ENCODE data around the gene PLP2. TPM values are rescaled to one million over a fixed set of nuclear protein-coding genes. Genes with fewer than 3 reads are reported as not detected.
"Not testable (repeated sequence)": the region's sequence is repeated elsewhere in the genome, so short reads cannot be mapped to it uniquely, and the experiment has no call there.

Gene PLP2
- total RNA-seq, 1 donor from 2014 or later: 37.8 TPM

DNA sequence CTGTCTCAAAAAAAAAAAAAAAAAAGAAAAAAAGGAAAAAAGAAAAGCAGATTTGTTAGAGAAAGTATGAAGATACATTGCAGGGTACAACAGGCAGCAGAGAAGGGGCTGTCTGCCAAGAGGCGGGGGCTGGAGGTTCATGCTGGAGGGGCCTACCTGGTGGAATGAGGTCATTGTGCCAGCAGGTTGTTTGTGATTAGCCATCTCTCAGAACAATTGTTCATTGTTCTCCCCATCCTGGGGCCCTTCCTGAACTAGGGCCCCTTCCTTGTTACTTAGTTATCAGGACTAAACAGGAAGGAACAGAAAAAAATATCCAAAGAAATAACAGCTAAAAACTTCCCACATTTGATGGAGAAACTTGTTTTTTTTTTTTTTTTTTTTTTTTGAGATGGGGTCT lies 34.2 kb upstream of the PLP2 start:
- DNase-seq (ENCODE audit: low spot score in 2 of 2, unreplicated experiment in 2 of 2): no peak
- Mint-ChIP-seq H3K9me3 (peaks cover 35% of the 10 kb centered on the region), H3K4me1 (no peaks in the 10 kb centered on the region), H3K4me3 (no peak overlapping the region), H3K36me3 (peaks cover 31% of the 10 kb centered on the region), H3K27ac (no peak overlapping the region), H3K27me3 (ENCODE audit: low read depth) (no peaks in the 10 kb centered on the region)
- TF ChIP-seq, protein P1, sequence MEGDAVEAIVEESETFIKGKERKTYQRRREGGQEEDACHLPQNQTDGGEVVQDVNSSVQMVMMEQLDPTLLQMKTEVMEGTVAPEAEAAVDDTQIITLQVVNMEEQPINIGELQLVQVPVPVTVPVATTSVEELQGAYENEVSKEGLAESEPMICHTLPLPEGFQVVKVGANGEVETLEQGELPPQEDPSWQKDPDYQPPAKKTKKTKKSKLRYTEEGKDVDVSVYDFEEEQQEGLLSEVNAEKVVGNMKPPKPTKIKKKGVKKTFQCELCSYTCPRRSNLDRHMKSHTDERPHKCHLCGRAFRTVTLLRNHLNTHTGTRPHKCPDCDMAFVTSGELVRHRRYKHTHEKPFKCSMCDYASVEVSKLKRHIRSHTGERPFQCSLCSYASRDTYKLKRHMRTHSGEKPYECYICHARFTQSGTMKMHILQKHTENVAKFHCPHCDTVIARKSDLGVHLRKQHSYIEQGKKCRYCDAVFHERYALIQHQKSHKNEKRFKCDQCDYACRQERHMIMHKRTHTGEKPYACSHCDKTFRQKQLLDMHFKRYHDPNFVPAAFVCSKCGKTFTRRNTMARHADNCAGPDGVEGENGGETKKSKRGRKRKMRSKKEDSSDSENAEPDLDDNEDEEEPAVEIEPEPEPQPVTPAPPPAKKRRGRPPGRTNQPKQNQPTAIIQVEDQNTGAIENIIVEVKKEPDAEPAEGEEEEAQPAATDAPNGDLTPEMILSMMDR (IDR thresholded peaks at IDR 0.05; ENCODE audit: unreplicated experiment): no peak

DNA sequence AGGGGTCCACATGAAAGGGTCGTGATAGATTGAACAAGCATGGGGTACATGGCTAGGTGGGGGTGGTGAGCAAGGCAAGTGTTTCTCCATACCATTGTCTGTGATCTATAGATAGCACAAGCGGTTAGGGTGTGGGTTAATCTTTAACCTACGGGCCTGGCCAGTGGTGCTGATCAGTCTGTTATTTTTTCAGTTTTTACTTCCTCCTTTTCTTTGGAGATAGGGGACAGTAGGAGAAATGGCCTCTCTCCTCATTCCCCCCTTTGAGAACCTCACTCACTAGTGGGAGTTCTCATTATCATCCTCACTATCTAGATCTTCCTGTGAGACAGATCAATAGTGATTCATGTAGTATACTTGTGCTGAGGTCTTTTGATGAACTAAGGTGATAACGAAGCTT lies 32.0 kb upstream of the PLP2 start:
- Mint-ChIP-seq H3K27me3 (ENCODE audit: low read depth) (no peaks in the 10 kb centered on the region), H3K4me1 (no peaks in the 10 kb centered on the region), H3K36me3 (peaks cover 36% of the 10 kb centered on the region), H3K4me3 (no peak overlapping the region), H3K9me3 (peaks cover 43% of the 10 kb centered on the region), H3K27ac (no peak overlapping the region)
- no peak for DNase-seq (ENCODE audit: low spot score in 2 of 2, unreplicated experiment in 2 of 2)
- TF ChIP-seq, protein P1 (IDR thresholded peaks at IDR 0.05; ENCODE audit: unreplicated experiment): no peak

DNA sequence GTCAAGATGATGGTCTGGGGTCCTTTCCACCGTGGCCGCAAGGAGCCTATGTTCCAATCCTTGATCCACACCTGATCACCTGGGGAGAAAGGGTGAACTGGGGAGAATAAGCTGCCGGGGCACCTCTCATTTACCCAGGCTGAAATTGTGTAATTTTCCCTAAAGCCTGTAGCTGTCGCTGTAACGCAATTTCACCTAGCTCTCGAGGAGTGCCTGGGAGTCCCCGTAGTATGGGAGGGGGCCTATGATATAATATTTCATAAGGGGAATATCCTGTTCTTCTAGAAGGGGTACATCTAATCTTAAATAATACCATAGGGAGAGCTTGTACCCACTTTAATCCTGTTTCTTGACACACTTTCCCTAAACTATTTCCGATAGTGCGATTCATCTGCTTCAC lies 29.4 kb upstream of the PLP2 start:
- not testable (repeated sequence) for H3K27ac Mint-ChIP-seq; DNase-seq (ENCODE audit: low spot score in 2 of 2, unreplicated experiment in 2 of 2); H3K27me3 Mint-ChIP-seq (ENCODE audit: low read depth); H3K4me3 Mint-ChIP-seq; H3K4me1 Mint-ChIP-seq
- H3K9me3 Mint-ChIP-seq: peaks cover 38% of the 10 kb centered on the region
- H3K36me3 Mint-ChIP-seq: peaks cover 31% of the 10 kb centered on the region

DNA sequence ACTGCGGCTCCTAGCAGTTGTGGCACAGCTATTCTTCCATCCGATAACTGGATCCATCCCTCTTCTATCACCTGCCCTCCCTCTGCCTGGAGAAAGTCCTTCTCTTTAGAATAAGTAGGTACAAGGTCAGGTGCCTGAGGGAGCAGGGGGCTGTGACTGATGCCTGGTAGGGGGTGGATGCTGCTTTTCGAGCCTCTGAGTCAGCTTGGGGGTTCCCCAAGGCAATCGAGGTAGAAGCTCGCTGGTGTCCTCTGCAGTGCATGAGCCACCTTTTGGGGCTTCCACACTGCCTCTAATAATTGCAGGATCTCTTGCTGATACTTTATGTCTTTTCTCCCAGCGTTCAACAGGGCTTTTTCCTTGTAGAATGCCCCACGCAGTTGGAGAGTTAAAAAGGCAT lies 28.5 kb upstream of the PLP2 start:
- not testable (repeated sequence) for H3K4me3 Mint-ChIP-seq; DNase-seq (ENCODE audit: low spot score in 2 of 2, unreplicated experiment in 2 of 2); H3K4me1 Mint-ChIP-seq; H3K27me3 Mint-ChIP-seq (ENCODE audit: low read depth); H3K27ac Mint-ChIP-seq
- Mint-ChIP-seq H3K9me3 (peaks cover 41% of the 10 kb centered on the region), H3K36me3 (peaks cover 34% of the 10 kb centered on the region)

DNA sequence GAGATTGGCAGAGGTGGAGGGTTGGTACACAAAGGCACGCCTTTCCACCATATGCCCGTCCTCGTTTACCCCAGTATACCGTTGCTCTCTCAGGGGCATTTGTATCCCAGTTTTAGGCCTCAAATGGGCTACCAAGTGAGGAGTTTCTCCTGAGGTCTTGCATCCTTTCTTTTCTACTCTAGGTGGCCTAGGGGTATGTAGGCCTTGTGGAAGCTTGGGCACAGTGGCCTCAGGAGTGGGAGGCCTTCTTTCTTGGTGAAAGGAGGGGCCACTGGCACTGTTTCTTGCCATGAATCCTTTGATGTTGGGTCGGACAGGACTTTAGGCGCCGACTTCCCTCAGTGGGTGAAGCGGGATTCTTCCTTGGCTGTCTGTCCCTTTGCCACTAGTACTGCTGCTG lies 24.4 kb upstream of the PLP2 start:
- Mint-ChIP-seq H3K27ac (no peak overlapping the region), H3K4me3 (no peak overlapping the region), H3K27me3 (ENCODE audit: low read depth) (no peaks in the 10 kb centered on the region), H3K4me1 (no peaks in the 10 kb centered on the region), H3K9me3 (peaks cover 29% of the 10 kb centered on the region), H3K36me3 (peaks cover 16% of the 10 kb centered on the region)
- no peak for DNase-seq (ENCODE audit: low spot score in 2 of 2, unreplicated experiment in 2 of 2)
- TF ChIP-seq, protein P1 (IDR thresholded peaks at IDR 0.05; ENCODE audit: unreplicated experiment): no peak

DNA sequence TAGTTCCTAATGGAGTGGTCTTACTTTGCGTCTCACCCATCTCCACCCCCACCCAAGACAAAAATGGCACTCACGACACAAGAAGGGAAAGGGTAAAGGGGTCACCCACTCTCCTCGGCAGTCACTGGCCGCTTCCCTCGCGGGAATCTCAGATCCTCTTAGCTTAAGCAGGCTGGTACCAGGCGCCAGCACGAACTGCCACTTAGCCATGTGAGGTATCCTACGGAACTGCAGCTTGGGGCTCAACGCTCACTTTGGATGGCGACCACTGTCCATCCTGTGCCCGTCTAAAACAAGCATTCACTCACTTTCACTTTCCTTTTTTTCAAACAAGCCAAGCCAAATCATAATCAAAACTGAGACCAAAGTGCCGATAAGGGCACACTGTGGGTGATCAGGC lies 23.8 kb upstream of the PLP2 start:
- Mint-ChIP-seq H3K4me1 (no peaks in the 10 kb centered on the region), H3K9me3 (peaks cover 27% of the 10 kb centered on the region), H3K27me3 (ENCODE audit: low read depth) (no peaks in the 10 kb centered on the region), H3K4me3 (no peak overlapping the region), H3K36me3 (peaks cover 16% of the 10 kb centered on the region), H3K27ac (no peak overlapping the region)
- TF ChIP-seq, protein P1 (IDR thresholded peaks at IDR 0.05; ENCODE audit: unreplicated experiment): no peak
- DNase-seq (ENCODE audit: low spot score in 2 of 2, unreplicated experiment in 2 of 2): no peak

DNA sequence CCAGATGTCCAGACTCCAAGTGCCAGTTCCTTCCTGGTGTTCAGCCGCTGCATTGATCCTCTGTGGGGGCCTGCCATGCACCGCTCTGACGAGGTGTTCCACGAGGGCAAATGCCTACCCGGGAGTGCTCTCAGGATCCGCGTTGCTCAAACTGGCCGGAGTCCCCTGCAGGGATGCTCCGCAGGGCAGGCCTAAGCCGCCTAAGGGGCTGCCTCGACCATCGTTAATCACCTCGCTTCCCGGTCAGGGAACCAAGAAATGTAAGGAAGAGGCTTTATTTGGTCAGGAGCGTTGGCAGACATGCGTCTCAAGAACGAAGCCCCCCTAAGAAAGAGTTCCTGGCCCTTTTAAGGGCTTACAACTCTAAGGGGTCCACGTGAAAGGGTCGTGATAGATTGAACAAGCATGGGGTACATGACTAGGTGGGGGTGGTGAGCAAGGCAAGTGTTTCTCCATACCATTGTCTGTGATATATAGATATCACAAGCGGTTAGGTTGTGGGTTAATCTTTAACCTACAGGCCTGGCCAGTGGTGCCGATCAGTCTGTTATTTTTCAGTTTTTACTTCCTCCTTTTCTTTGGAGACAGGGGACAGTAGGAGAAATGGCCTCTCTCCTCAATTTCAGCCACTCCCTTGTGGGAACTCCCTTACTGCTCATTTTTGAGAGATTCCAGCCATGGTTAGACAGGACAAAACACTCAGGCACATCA lies 23.2 kb upstream of the PLP2 start:
- H3K4me3 Mint-ChIP-seq; DNase-seq (ENCODE audit: low spot score in 2 of 2, unreplicated experiment in 2 of 2); H3K4me1 Mint-ChIP-seq; H3K27me3 Mint-ChIP-seq (ENCODE audit: low read depth); H3K27ac Mint-ChIP-seq: not testable (repeated sequence)
- Mint-ChIP-seq H3K36me3 (peaks cover 14% of the 10 kb centered on the region), H3K9me3 (peaks cover 25% of the 10 kb centered on the region)

DNA sequence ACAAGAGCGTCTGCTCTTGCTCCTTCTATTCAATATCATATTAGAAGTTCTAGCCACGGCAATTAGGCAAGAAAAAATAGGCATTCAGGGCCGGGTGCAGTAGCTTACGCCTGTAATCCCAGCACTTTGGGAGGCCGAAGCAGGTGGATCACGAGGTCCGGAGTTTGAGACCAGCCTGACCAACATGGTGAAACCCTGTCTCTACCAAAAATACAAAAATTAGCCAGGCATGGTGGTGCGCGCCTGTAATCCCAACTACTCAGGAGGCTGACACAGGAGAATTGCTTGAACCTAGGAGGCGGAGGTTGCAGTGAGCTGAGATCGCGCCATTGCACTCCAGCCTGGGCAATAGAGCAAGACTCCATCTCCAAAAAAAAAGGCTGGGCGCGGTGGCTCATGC lies 22.4 kb upstream of the PLP2 start:
- not testable (repeated sequence) for H3K27ac Mint-ChIP-seq; DNase-seq (ENCODE audit: low spot score in 2 of 2, unreplicated experiment in 2 of 2); H3K4me3 Mint-ChIP-seq; H3K27me3 Mint-ChIP-seq (ENCODE audit: low read depth); H3K4me1 Mint-ChIP-seq
- peaks cover 23% of the 10 kb centered on the region for H3K9me3 Mint-ChIP-seq
- H3K36me3 Mint-ChIP-seq: peaks cover 11% of the 10 kb centered on the region

Data from mesothelial cell of epicardium (in vitro differentiated cells).